Bronchial epithelial cell (primary cell): Measurements from ENCODE around the gene PMP22. TPM values are rescaled to one million over a fixed set of nuclear protein-coding genes. Genes with fewer than 3 reads are reported as not detected.

Experiments
- DNase-seq: peaks from one replicate; pipeline ENCODE4 v3.0.0-alpha.2; 2010; ENCODE audit warnings: low read depth
- FAIRE-seq: peaks from 2 replicates; lab custom pipeline; 2011; peaks lifted over from hg19 to GRCh38; lab: Jason Lieb, UNC
- H3K27me3 ChIP-seq: 2 replicates; pipeline ENCODE4 v1.5.1; 2011; ENCODE audit warnings: low read length; ENCODE audit not compliant: control insufficient read depth, insufficient read depth
- H3K36me3 ChIP-seq: 2 replicates; pipeline ENCODE4 v1.5.1; 2011; ENCODE audit warnings: low read length; ENCODE audit not compliant: control insufficient read depth, insufficient read depth
- H3K4me3 ChIP-seq: 2 replicates; pipeline ENCODE4 v1.5.1; 2011; ENCODE audit warnings: mild to moderate bottlenecking, low read depth, low read length, control low read depth
- total RNA-seq: library from RNA; depleted of rRNA; stranded (reverse); fragments of >200 nt; gene quantifications from 2 replicates; pipeline ENCODE4 v1.2.1, GENCODE V29; 2014
- TF ChIP-seq, protein P1 (sequence below): IDR thresholded peaks from 2 replicates; pipeline ENCODE4 v1.5.1; 2011; ENCODE audit warnings: mild to moderate bottlenecking, moderate library complexity, low read length, control low read depth, inconsistent platforms; ENCODE audit not compliant: insufficient read depth, severe bottlenecking

The PMP22 gene
- total RNA-seq, 1 donor from 2014 or later: 2.6 TPM

DNA sequence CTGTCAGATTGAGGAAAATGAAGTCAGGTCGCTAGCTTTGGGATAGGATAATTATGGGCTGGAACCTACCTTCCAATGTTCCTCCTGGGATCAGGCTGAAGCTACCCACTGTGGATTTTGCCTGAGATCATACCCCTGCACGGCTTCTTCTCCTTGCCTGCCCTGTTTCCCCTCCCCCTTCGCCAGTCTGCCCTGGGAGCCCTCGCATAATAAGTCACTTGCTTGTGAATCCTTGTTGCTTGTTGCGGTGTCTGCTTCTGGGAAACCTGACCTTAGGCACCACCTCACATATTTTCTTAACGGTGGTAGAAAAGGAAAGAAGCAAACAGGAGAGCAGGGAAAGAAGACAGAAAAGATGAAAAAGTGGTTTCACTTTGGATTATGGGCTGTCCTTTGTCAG is 13.3 kb upstream of the PMP22 start:
- no peak overlapping the region for H3K4me3 ChIP-seq
- FAIRE-seq: no peak

DNA sequence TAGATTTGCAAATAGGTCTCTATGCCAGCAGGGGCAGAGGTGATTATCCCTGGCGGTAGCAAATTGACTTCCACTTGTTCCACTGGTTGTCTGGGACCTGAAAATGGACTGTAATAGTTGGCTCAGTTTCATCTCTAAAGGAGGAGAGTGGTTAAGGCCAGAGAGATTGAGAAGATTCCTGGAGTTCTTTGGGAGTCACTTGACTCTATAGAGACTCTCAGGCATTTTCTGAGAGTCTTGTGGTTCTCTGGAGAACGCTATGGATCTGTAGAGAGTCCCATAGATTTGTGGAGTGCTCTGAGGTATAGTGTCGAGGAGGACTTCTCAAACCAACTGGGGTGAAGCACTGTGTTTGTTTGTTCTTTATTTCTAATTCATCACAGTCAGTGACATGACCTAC is 8.9 kb upstream of the PMP22 start:
- no peaks in the 10 kb centered on the region for H3K36me3 ChIP-seq
- TF ChIP-seq, protein P1, sequence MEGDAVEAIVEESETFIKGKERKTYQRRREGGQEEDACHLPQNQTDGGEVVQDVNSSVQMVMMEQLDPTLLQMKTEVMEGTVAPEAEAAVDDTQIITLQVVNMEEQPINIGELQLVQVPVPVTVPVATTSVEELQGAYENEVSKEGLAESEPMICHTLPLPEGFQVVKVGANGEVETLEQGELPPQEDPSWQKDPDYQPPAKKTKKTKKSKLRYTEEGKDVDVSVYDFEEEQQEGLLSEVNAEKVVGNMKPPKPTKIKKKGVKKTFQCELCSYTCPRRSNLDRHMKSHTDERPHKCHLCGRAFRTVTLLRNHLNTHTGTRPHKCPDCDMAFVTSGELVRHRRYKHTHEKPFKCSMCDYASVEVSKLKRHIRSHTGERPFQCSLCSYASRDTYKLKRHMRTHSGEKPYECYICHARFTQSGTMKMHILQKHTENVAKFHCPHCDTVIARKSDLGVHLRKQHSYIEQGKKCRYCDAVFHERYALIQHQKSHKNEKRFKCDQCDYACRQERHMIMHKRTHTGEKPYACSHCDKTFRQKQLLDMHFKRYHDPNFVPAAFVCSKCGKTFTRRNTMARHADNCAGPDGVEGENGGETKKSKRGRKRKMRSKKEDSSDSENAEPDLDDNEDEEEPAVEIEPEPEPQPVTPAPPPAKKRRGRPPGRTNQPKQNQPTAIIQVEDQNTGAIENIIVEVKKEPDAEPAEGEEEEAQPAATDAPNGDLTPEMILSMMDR: no peak
- H3K4me3 ChIP-seq: no peak overlapping the region
- H3K27me3 ChIP-seq: no peaks in the 10 kb centered on the region
- no peak for DNase-seq
- FAIRE-seq: no peak

More for the DNA sequence above, 13.3 kb upstream of the PMP22 start:
- TF ChIP-seq, protein P1: no peak
- DNase-seq: no peak
- H3K36me3 ChIP-seq: no peaks in the 10 kb centered on the region
- no peaks in the 10 kb centered on the region for H3K27me3 ChIP-seq

DNA sequence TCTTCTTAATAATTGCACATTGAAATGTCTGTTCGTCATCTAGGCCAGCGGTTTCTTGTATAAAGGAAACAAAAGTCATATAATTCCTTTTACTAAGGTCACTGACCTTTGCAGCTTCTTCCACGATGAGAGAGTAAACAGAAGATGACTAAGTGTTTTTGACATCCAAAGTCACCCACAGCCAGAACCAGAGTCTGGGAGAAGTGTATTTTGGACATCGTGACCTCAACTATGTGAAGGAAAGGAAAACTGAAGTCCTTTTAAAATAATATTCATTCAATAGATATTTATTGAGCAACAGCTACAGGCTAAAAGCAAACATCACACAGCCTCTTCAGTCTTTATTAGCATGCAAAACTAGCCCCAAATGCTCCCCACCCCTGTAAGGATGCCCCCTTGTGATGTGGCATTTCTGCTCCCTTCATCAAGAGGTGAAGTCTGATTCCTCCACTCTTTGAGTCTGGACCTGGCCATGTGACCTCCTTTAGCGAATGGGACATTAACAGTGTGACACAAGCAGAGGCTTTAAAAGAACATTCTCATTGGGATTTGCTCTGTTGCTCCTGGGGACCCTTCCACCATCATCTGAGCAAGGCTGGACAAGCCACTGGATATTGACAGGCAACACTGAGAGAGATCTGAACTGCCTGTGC is 8.1 kb upstream of the PMP22 start:
- TF ChIP-seq, protein P1: no peak
- DNase-seq: no peak
- peaks cover 2% of the 10 kb centered on the region for H3K27me3 ChIP-seq
- H3K4me3 ChIP-seq: no peak overlapping the region
- no peaks in the 10 kb centered on the region for H3K36me3 ChIP-seq
- no peak for FAIRE-seq

DNA sequence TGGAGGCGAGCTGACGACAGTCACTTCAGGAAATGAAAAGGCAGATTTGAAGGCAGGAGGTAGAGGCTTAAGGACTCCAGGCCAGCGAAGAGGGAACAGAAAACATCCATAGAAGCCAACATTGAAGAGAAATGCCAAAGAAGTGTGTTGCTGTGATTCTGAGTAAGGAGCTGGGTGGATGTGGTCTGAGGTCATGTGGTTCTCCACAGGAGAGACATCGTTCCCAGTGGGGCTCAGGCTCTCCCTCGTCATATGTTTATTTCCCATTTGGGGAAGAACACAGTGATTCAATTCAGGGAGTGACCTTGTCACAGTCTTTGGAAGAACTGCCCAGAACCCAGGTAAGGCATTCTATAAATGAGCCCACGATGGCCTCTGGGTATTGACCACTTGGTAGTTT is 6.6 kb upstream of the PMP22 start:
- TF ChIP-seq, protein P1: no peak
- DNase-seq (no peak), FAIRE-seq (no peak)
- Histone ChIP-seq H3K36me3 (no peaks in the 10 kb centered on the region), H3K4me3 (no peak overlapping the region), H3K27me3 (peaks cover 2% of the 10 kb centered on the region)

DNA sequence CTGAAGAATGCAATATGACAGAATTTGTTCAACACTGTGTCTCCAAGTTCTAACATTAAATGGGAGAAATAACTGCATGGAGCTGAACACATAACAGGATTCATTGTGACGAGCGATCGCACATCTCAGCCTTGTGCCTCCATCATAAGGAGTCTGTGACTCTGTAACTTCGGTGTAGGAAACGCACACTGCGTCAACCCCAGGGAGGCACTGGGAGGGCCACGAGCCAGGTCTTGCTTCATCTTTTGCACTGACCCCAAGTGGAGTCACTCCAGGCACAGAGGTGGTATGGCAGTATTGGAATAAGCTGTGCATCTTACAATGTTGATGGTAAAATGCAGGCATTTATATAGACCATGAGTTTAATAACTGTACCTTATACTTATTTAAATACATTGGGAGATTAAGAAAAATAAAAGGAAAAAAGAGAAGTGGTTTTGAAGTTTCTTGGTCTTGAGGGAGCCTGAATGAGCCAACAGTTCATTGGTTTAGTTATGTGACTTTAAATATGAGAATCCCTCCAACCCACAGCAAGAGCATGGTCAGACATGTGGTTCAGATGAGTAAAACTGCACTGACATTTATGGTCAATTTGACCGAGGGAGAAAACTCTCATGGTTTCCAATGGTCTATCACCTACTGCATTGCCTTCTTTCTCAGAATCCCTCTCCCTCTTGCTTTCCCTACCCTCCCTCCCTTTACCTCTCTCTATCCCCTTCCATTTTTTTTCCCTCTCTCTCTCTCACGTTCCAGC is 5.7 kb upstream of the PMP22 start:
- FAIRE-seq: no peak
- H3K4me3 ChIP-seq: no peak overlapping the region
- TF ChIP-seq, protein P1: no peak
- no peaks in the 10 kb centered on the region for H3K36me3 ChIP-seq
- no peak for DNase-seq
- H3K27me3 ChIP-seq: peaks cover 2% of the 10 kb centered on the region

DNA sequence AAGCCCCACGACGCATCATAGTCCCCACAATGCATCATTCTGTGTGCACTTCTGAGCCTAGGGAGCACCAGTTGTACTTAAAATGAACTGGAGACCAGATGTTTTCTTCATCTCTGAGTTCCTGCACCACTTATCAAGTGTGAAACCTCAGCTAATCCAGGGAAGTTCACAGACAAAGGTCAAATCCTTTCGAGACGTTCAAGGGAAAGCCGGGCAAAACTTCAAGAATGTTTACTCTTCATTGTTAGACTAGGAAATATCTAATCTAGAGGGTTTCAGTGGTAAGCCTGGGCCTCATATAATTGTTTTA is 4.6 kb upstream of the PMP22 start:
- Histone ChIP-seq H3K27me3 (peaks cover 5% of the 10 kb centered on the region), H3K36me3 (no peaks in the 10 kb centered on the region), H3K4me3 (no peak overlapping the region)
- DNase-seq (no peak), FAIRE-seq (no peak)
- TF ChIP-seq, protein P1: no peak
